GM12878 (cell line): Measurements from ENCODE around the gene NPAS3. TPM values are rescaled to one million over a fixed set of nuclear protein-coding genes. Genes with fewer than 3 reads are reported as not detected.

ENCODE experiments used
- ATAC-seq: fragments of 200-7000 bp; cut with Tn5 transposase; 3 replicates; pipeline ENCODE4 v1.9.1; 2020; ENCODE audit warnings: mild to moderate bottlenecking, moderate library complexity
- BruUV-seq: library from RNA; stranded (reverse); fragments of 400-500 nt; replicated peaks from 2 replicates; lab custom pipeline; 2021; lab: Mats Ljungman, UMichigan
- CTCF ChIA-PET: fragments of 300-600 bp; sonication (Branson Sonifier 250); formaldehyde crosslinking; extraction: SDS; loops from one replicate; lab custom pipeline; 2021; ENCODE audit warnings: inconsistent platforms; lab: Yijun Ruan, JAX
- POLR2A ChIA-PET: fragments of 350-600 bp; formaldehyde crosslinking; extraction: SDS; loops from one replicate; lab custom pipeline; 2021; ENCODE audit warnings: inconsistent platforms; lab: Charles Lee
- RAD21 ChIA-PET: fragments of 300-600 bp; sonication (Branson Sonifier 250); formaldehyde crosslinking; loops from one replicate; lab custom pipeline; 2023; ENCODE audit warnings: antibody characterized with exemption; ENCODE audit not compliant: unreplicated experiment; lab: Charles Lee
- SMC1A ChIA-PET: fragments of 300-600 bp; sonication (Branson Sonifier 250); formaldehyde crosslinking; loops from one replicate; lab custom pipeline; 2023; ENCODE audit not compliant: unreplicated experiment, uncharacterized antibody; lab: Charles Lee
- DNase-seq: peaks from one replicate; pipeline ENCODE4 v3.0.0-alpha.2; 2011; ENCODE audit warnings: low read depth, low spot score
- FAIRE-seq: peaks from 3 replicates; lab custom pipeline; 2011; peaks lifted over from hg19 to GRCh38; lab: Jason Lieb, UNC
- H2AFZ ChIP-seq: 2 replicates; pipeline ENCODE4 v1.6.0; 2011; ENCODE audit warnings: low read depth, low read length, control low read depth; ENCODE audit not compliant: control insufficient read depth
- H3K27ac ChIP-seq: 2 replicates; pipeline ENCODE4 v1.5.1; 2011; ENCODE audit warnings: control low read depth; ENCODE audit not compliant: control insufficient read depth, insufficient read depth
- H3K27me3 ChIP-seq, 2 experiments: replicated peaks in 1 of 2; 2 replicates each; pipeline versions ENCODE4 v1.6.0 to v1.6.1; 2011; ENCODE audit warnings: low read length in 1 of 2; ENCODE audit not compliant: control insufficient read depth in 2 of 2, insufficient read depth in 2 of 2
- H3K36me3 ChIP-seq, 2 experiments: 2 replicates each; pipeline ENCODE4 v1.5.1; 2011; ENCODE audit warnings: low read length in 1 of 2; ENCODE audit not compliant: control insufficient read depth in 2 of 2, insufficient read depth in 2 of 2
- H3K4me1 ChIP-seq: 2 replicates; pipeline ENCODE4 v1.6.1; 2011; ENCODE audit warnings: mild to moderate bottlenecking, low read length, moderate library complexity, mixed read lengths; ENCODE audit not compliant: control insufficient read depth, insufficient read depth
- H3K4me2 ChIP-seq: 2 replicates; pipeline ENCODE4 v1.6.0; 2011; ENCODE audit warnings: control low read depth; ENCODE audit not compliant: control insufficient read depth, insufficient read depth
- H3K4me3 ChIP-seq: fragments of 200-600 bp; sonication (generic); 2 replicates; pipeline ENCODE4 v1.5.1; 2016
- H3K79me2 ChIP-seq: 2 replicates; pipeline ENCODE4 v1.6.0; 2011; ENCODE audit warnings: low read length; ENCODE audit not compliant: control insufficient read depth, insufficient read depth
- H3K9ac ChIP-seq: 2 replicates; pipeline ENCODE4 v1.8.0; 2011; ENCODE audit warnings: low read length, control low read depth, mixed read lengths; ENCODE audit not compliant: control insufficient read depth, insufficient read depth
- H3K9me3 ChIP-seq: replicated peaks from 3 replicates; pipeline ENCODE4 v1.5.1; 2011; ENCODE audit warnings: mild to moderate bottlenecking, low read length; ENCODE audit not compliant: control insufficient read depth, insufficient read depth
- H4K20me1 ChIP-seq: 2 replicates; pipeline ENCODE4 v1.6.0; 2011; ENCODE audit not compliant: control insufficient read depth, insufficient read depth
- ATF7 ChIP-seq: fragments of 450-650 bp; IDR thresholded peaks from 2 replicates; pipeline ENCODE4 v1.6.1; 2016; ENCODE audit warnings: low read depth, mild to moderate bottlenecking
- ESRRA ChIP-seq: IDR thresholded peaks from 2 replicates; pipeline ENCODE4 v1.6.1; 2012; ENCODE audit warnings: mild to moderate bottlenecking, low read length, improper control_type of control experiment
- ZBTB40 ChIP-seq: fragments of 450-650 bp; IDR thresholded peaks from 2 replicates; pipeline ENCODE4 v1.6.1; 2016; ENCODE audit warnings: mild to moderate bottlenecking, moderate library complexity, borderline replicate concordance
- WGBS: methylation state at CpG from one replicate; pipeline ENCODE4 v1.1.6; 2016; ENCODE audit warnings: low lambda C conversion rate; ENCODE audit not compliant: insufficient replicate concordance, insufficient coverage; ENCODE audit errors: missing lambda C conversion rate; 5-methylcytosine and 5-hydroxymethylcytosine counted together
- in situ Hi-C: fragments of 300-500 bp; cut with MboI; formaldehyde crosslinking; loops from 9 replicates; pipeline ENCODE4 v1.14.3; 2018; ENCODE audit warnings: mixed read lengths
- intact Hi-C: fragments of 100-400 bp; cut with micrococcal nuclease; formaldehyde crosslinking; loops from one replicate; pipeline ENCODE4 v1.14.2; 2022; ENCODE audit not compliant: unreplicated experiment
- polyA plus RNA-seq, 11 experiments: library from polyadenylated mRNA; depleted of rRNA in 4 of 11; unstranded in 6 of 11; stranded (reverse) in 5 of 11; fragments of >200 nt; fragmentation: Nextera tagmentation in 4 of 11; fragmentation: Illumina TruSeq in 1 of 11; extraction: Ambion mirVana in 4 of 11; extraction: Trizol in 1 of 11; gene quantifications; 1 replicate in 1 of 11; 2 replicates in 10 of 11; pipeline versions ENCODE4 v1.2.1 to v1.2.3, GENCODE V29; 2011 to 2016; ENCODE audit warnings: inconsistent platforms in 2 of 11, missing spikeins in 2 of 11, low read depth in 1 of 11
- total RNA-seq, 4 experiments: library from RNA; depleted of rRNA in 3 of 4; stranded (reverse); fragments of >200 nt in 3 of 4; fragmentation: Illumina TruSeq in 1 of 4; extraction: Trizol in 1 of 4; gene quantifications; 2 replicates each; pipeline versions ENCODE4 v1.2.1 to v1.2.3, GENCODE V29; 2013 to 2021

The NPAS3 gene
- total and polyA plus RNA-seq, 10 of the 15 experiments (the other 5 are each of a cell fraction or from before 2014, with no cell fraction given) = under 0.01 to 2.7 (median 0.03) TPM; not detected in 6

GRCh38 chr14:33643426-33644181, 704.9 kb downstream of the NPAS3 start:
- TF ChIP-seq ZBTB40 (peak; percentile 74; the same call in 1 of the 2 replicates), ATF7 (peak; percentile 52; the same call in 1 of the 2 replicates), ESRRA (no peak)
- intact Hi-C loops = no loop called here

More at GRCh38 chr14:33643426-33644181, 704.9 kb downstream of the NPAS3 start:
- FAIRE-seq = no peak
- Histone ChIP-seq H3K9ac (no peak overlapping the region), H3K79me2 (no peaks in the 10 kb centered on the region), H4K20me1 (no peaks in the 10 kb centered on the region), H3K9me3 (no peaks in the 10 kb centered on the region), H3K27me3 (no peaks in the 10 kb centered on the region), H3K36me3 (no peaks in the 10 kb centered on the region), H2AFZ (no peak overlapping the region), H3K4me1 (no peaks in the 10 kb centered on the region), H3K27ac (no peak overlapping the region), H3K4me2 (no peak overlapping the region), H3K4me3 (no peak overlapping the region)
- ChIA-PET POLR2A (interaction anchor here (0.5 to 1.5 kb wide), 11 partner anchors 9 to 1141 kb away, joined by 3 to 13 read pairs (median 4); no protein-coding TSS in a partner anchor), SMC1A (interaction anchor here (0.6 to 5.9 kb wide), 24 partner anchors 9 to 172 kb away, joined by 3 to 61 read pairs (median 4); no protein-coding TSS in a partner anchor), CTCF (interaction anchor here (0.6 to 1.4 kb wide), 9 partner anchors 8 to 98 kb away, joined by 3 to 5 read pairs (median 4); no protein-coding TSS in a partner anchor), RAD21 (interaction anchor here (0.8 to 1.7 kb wide), 19 partner anchors 9 to 138 kb away, joined by 3 to 10 read pairs (median 4); no protein-coding TSS in a partner anchor)
- BruUV-seq = no TSS peak
- in situ Hi-C loops = no loop called here
- no peak for DNase-seq
- no peak for ATAC-seq
- WGBS = 23% methylated on average over 5 of the region's 5 CpGs
